NCI-H1694 treated with DMSO at 0.1 percent for 48 hours (cell line): Measurements from ENCODE around the gene SLFNL1.

Experiments
- DNase-seq: peaks from one replicate; lab custom pipeline; 2025; lab: John Stamatoyannopoulos, UW

SLFNL1 gene

GRCh38 chr1:41021526-41022308, at the start of gene SLFNL1:
SLFNL1 (minus strand) TSS chr1:41021725; CDS start chr1:41020660, 1,065 bp downstream.
- DNase-seq, result no peak

GRCh38 chr1:41056907-41057306, 35.4 kb upstream of the SLFNL1 start:
- no peak for DNase-seq

- no peak for DNase-seq
These were observed 31.8 kb upstream of the SLFNL1 start for GRCh38 chr1:41053316-41053715.

- DNase-seq, result no peak
These were observed 29.5 kb upstream of the SLFNL1 start for GRCh38 chr1:41051022-41051421.

- DNase-seq, result no peak
These were observed 27.0 kb upstream of the SLFNL1 start for GRCh38 chr1:41048540-41048939.

- no peak for DNase-seq
These were observed 24.8 kb upstream of the SLFNL1 start for GRCh38 chr1:41046347-41046775.

GRCh38 chr1:41045740-41046139, 24.2 kb upstream of the SLFNL1 start:
- no peak for DNase-seq

- DNase-seq, result no peak
These were observed 22.7 kb upstream of the SLFNL1 start for GRCh38 chr1:41044187-41044586.

GRCh38 chr1:41041614-41042270, 20.2 kb upstream of the SLFNL1 start:
- no peak for DNase-seq

- no peak for DNase-seq
These were observed 16.6 kb upstream of the SLFNL1 start for GRCh38 chr1:41038110-41038509.

GRCh38 chr1:41037116-41037903, 15.8 kb upstream of the SLFNL1 start:
- no peak for DNase-seq

- DNase-seq, result no peak
These were observed 11.7 kb upstream of the SLFNL1 start for GRCh38 chr1:41033272-41033671.

GRCh38 chr1:41032147-41032546, 10.6 kb upstream of the SLFNL1 start:
- DNase-seq, result no peak

- DNase-seq, result no peak
These were observed 9.5 kb upstream of the SLFNL1 start for GRCh38 chr1:41030872-41031616.

GRCh38 chr1:41028034-41028642, 6.6 kb upstream of the SLFNL1 start:
- DNase-seq, result no peak

GRCh38 chr1:41025979-41026819, 4.7 kb upstream of the SLFNL1 start:
- DNase-seq, result no peak

GRCh38 chr1:41024953-41025352, 3.4 kb upstream of the SLFNL1 start:
- DNase-seq, result no peak

- no peak for DNase-seq
These were observed 1.9 kb upstream of the SLFNL1 start for GRCh38 chr1:41023279-41023990.

- DNase-seq, result no peak
These were observed 899 bp upstream of the SLFNL1 start for GRCh38 chr1:41022424-41022823.

- DNase-seq, result no peak
These were observed 871 bp downstream of the SLFNL1 start for GRCh38 chr1:41020654-41021053.
